Measurements from ENCODE around the gene PTBP2. TPM values are rescaled to one million over a fixed set of nuclear protein-coding genes. Genes with fewer than 3 reads are reported as not detected.
A peak's percentile ranks its signal among the peaks of the same experiment; 100 is the strongest.

Gene PTBP2
- total and polyA plus RNA-seq, 8 donors = 4.5 to 376 (median 26.0) TPM

- DNase-seq = peak in 1 of 2 donors; percentile 8
- Histone ChIP-seq H3K4me3 (peak overlapping the region; percentile 85 to 96 (median 92)), H3K4me1 (peaks cover 0 to 50% (median 32%) of the 10 kb centered on the region in 4 donors), H3K27ac (peak overlapping the region in 3 of 5 donors; percentile 94 to 96 (median 96)), H3K9me3 (no peaks in the 10 kb centered on the region), H3K27me3 (no peaks in the 10 kb centered on the region), H3K36me3 (peaks cover 0 to 34% (median 10%) of the 10 kb centered on the region in 4 donors)
- intact Hi-C loops (cut with DNase I; ENCODE audit: low total_unique reads) = no loop called here
- WGBS, 5 donors = 30 to 55% (median 50%) methylated on average over 4 of the region's 4 CpGs
- TF ChIP-seq CTCF (IDR thresholded peaks at IDR 0.05) = no peak
- TF ChIP-seq EP300 (IDR thresholded peaks at IDR 0.05) = no peak
- no peak for TF ChIP-seq POLR2A (IDR thresholded peaks at IDR 0.05)
- no peak for TF ChIP-seq POLR2AphosphoS5 (IDR thresholded peaks at IDR 0.05)
Measured at GRCh38 chr1:96723377-96723776, 1.8 kb downstream of the PTBP2 start.

- TF ChIP-seq EP300 (IDR thresholded peaks at IDR 0.05) (no peak), POLR2A (IDR thresholded peaks at IDR 0.05) (no peak), CTCF (IDR thresholded peaks at IDR 0.05) (no peak), POLR2AphosphoS5 (IDR thresholded peaks at IDR 0.05) (no peak)
- Histone ChIP-seq H3K9me3 (no peaks in the 10 kb centered on the region), H3K27me3 (no peaks in the 10 kb centered on the region), H3K4me3 (peak overlapping the region in 3 of 4 donors; percentile 92 to 96 (median 93)), H3K27ac (peak overlapping the region in 1 of 5 donors; percentile 96), H3K4me1 (peaks cover 0 to 52% (median 34%) of the 10 kb centered on the region in 4 donors), H3K36me3 (peaks cover 0 to 35% (median 10%) of the 10 kb centered on the region in 4 donors)
- WGBS, 5 donors = 66 to 83% (median 79%) methylated on average over 3 of the region's 3 CpGs
- intact Hi-C loops (cut with DNase I; ENCODE audit: low total_unique reads) = no loop called here
- DNase-seq = no peak
Measured at GRCh38 chr1:96723936-96724335, 2.4 kb downstream of the PTBP2 start.

GRCh38 chr1:96727860-96728259 is 6.3 kb downstream of the PTBP2 start:
- intact Hi-C loops (cut with DNase I; ENCODE audit: low total_unique reads) = no loop called here
- Histone ChIP-seq H3K27ac (no peak overlapping the region), H3K27me3 (no peaks in the 10 kb centered on the region), H3K9me3 (no peaks in the 10 kb centered on the region), H3K4me3 (no peak overlapping the region), H3K4me1 (peaks cover 0 to 69% (median 40%) of the 10 kb centered on the region in 4 donors), H3K36me3 (peaks cover 0 to 35% (median 12%) of the 10 kb centered on the region in 4 donors)
- WGBS, 5 donors = 85 to 97% (median 88%) methylated on average over 3 of the region's 3 CpGs
- DNase-seq = no peak
- no peak for TF ChIP-seq CTCF (IDR thresholded peaks at IDR 0.05)
- TF ChIP-seq EP300 (IDR thresholded peaks at IDR 0.05) = no peak
- TF ChIP-seq POLR2AphosphoS5 (IDR thresholded peaks at IDR 0.05) = no peak
- TF ChIP-seq POLR2A (IDR thresholded peaks at IDR 0.05) = no peak

GRCh38 chr1:96730574-96731298 is 9.2 kb downstream of the PTBP2 start:
- H3K36me3 ChIP-seq = peaks cover 0 to 34% (median 18%) of the 10 kb centered on the region in 4 donors
- no peak for DNase-seq
- H3K4me1 ChIP-seq = peaks cover 0 to 52% (median 24%) of the 10 kb centered on the region in 4 donors
- H3K4me3 ChIP-seq = no peak overlapping the region
- no peak overlapping the region for H3K27ac ChIP-seq
- intact Hi-C loops (cut with DNase I; ENCODE audit: low total_unique reads) = no loop called here
- 67 to 89% (median 89%) methylated on average over 4 of the region's 4 CpGs for WGBS, 5 donors
- no peak for TF ChIP-seq POLR2AphosphoS5 (IDR thresholded peaks at IDR 0.05)
- TF ChIP-seq POLR2A (IDR thresholded peaks at IDR 0.05) = no peak
- TF ChIP-seq CTCF (IDR thresholded peaks at IDR 0.05) = no peak
- TF ChIP-seq EP300 (IDR thresholded peaks at IDR 0.05) = no peak
- H3K9me3 ChIP-seq = no peaks in the 10 kb centered on the region
- H3K27me3 ChIP-seq = no peaks in the 10 kb centered on the region

Measured in stomach (tissue), 9 donors.